ENCODE measurements around the gene VDAC1.

GRCh38 chr5:133924221-133924920 lies 80.4 kb downstream of the VDAC1 start:
- TF ChIP-seq GATA3 (IDR thresholded peaks at IDR 0.05; ENCODE audit: low read depth, low read length) (no peak), GATA2 (IDR thresholded peaks at IDR 0.05; ENCODE audit: low read depth, low read length) (no peak)

All from SH-SY5Y (cell line).